BE2C (cell line): Measurements from ENCODE around the gene OPN1MW3.

Experiments
- DNase-seq: peaks from one replicate; pipeline ENCODE4 v3.0.0-alpha.2; 2020
- H3K27me3 ChIP-seq: fragments of 250-450 bp; sonication (Bioruptor Pico); 2 replicates; pipeline ENCODE4 v1.5.1; 2020; ENCODE audit warnings: mild to moderate bottlenecking
- H3K36me3 ChIP-seq: fragments of 250-450 bp; sonication (Bioruptor Pico); 2 replicates; pipeline ENCODE4 v1.5.1; 2020; ENCODE audit warnings: mild to moderate bottlenecking
- H3K4me1 ChIP-seq: fragments of 250-450 bp; sonication (Bioruptor Pico); 2 replicates; pipeline ENCODE4 v1.5.1; 2020
- H3K4me3 ChIP-seq: 2 replicates; pipeline ENCODE4 v1.5.1; 2011; ENCODE audit warnings: low read depth, low read length
- H3K9me3 ChIP-seq: fragments of 250-450 bp; sonication (Bioruptor Pico); 2 replicates; pipeline ENCODE4 v1.5.1; 2020
- CTCF ChIP-seq: IDR thresholded peaks from 2 replicates; pipeline ENCODE4 v1.5.1; 2012; ENCODE audit warnings: mild to moderate bottlenecking, low read depth, low read length

Gene OPN1MW3

GRCh38 chrX:154315416-154315815 lies 58.0 kb downstream of the OPN1MW3 start:
- TF ChIP-seq CTCF: no peak
- no peak overlapping the region for H3K4me3 ChIP-seq
- H3K36me3 ChIP-seq: no peaks in the 10 kb centered on the region
- no peaks in the 10 kb centered on the region for H3K4me1 ChIP-seq
- H3K27me3 ChIP-seq: no peaks in the 10 kb centered on the region
- H3K9me3 ChIP-seq: no peaks in the 10 kb centered on the region
- no peak for DNase-seq

- no peaks in the 10 kb centered on the region for H3K9me3 ChIP-seq
- DNase-seq: peak; percentile 44
- H3K27me3 ChIP-seq: no peaks in the 10 kb centered on the region
- H3K4me1 ChIP-seq: no peaks in the 10 kb centered on the region
- TF ChIP-seq CTCF: peak; percentile 61
- H3K4me3 ChIP-seq: no peak overlapping the region
- no peaks in the 10 kb centered on the region for H3K36me3 ChIP-seq
These were observed 60.1 kb downstream of the OPN1MW3 start for GRCh38 chrX:154317391-154317995.

GRCh38 chrX:154320406-154320805 lies 63.0 kb downstream of the OPN1MW3 start:
- Histone ChIP-seq H3K27me3 (no peaks in the 10 kb centered on the region), H3K4me1 (no peaks in the 10 kb centered on the region), H3K4me3 (no peak overlapping the region), H3K9me3 (no peaks in the 10 kb centered on the region), H3K36me3 (no peaks in the 10 kb centered on the region)
- no peak for TF ChIP-seq CTCF
- no peak for DNase-seq
